Measurements from ENCODE around the gene JARID2. TPM values are rescaled to one million over a fixed set of nuclear protein-coding genes. Genes with fewer than 3 reads are reported as not detected.
"Not testable (repeated sequence)": the region's sequence is repeated elsewhere in the genome, so short reads cannot be mapped to it uniquely, and the experiment has no call there.

Gene JARID2
- total RNA-seq, 2 experiments from 2014 or later = 33.0 to 33.2 TPM

DNA sequence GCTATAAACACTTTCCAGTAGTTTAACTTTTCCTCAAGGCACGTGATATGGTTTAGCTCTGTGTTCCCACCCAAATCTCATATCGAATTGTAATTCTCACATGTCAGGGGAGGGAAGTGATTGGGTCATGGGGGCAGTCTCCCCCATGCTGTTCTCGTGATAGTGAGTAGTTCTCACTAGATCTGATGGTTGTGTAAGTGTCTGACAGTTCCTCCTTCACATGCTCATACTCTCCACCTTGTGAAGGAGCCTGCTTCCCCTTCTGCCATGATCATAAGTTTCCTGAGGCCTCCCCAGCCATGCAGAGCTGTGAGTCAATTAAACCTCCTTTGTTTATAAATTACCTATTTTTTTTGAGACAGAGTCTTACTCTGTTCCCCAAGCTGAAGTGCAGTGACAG lies 289.1 kb downstream of the JARID2 start:
- H3K27ac Mint-ChIP-seq = no peak overlapping the region
- no peaks in the 10 kb centered on the region for H3K27me3 Mint-ChIP-seq (ENCODE audit: low read depth)
- CTCF ChIA-PET = no interaction called here

DNA sequence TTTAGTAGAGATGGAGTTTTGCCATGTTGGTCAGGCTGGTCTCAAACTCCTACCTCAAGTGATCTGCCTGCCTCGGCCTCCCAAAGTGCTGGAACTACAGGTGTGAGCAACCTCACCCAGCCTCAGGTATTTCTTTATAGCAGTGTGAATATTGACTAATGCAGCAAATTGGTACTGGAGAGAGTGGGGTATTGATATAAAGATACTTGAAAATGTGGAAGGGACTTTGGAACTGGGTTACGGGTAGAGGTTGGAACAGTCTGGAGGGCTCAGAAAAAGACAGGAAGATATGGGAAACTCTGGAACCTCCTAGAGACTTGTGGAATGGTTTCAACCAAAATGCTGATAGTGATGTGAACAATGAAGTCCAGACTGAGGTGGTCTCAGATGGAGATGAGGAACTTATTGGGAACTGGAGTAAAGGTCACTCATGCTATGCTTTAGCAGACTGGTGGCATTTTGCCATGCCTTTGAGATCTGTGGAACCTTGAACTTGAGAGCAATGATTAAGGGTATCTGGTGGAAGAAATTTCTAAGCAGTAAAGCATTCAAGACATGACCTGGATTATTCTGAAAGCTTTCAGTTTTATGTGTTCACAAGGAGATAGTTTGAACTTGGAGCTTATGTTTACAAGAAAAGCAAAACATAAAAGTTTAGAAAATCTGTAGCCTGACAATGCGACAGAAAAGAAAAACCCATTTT lies 289.8 kb downstream of the JARID2 start:
- H3K36me3 Mint-ChIP-seq (ENCODE audit: low read depth) = peaks cover 9% of the 10 kb centered on the region
- no peak overlapping the region for H3K4me3 Mint-ChIP-seq
- no peaks in the 10 kb centered on the region for H3K27me3 Mint-ChIP-seq (ENCODE audit: low read depth)
- H3K27ac Mint-ChIP-seq = no peak overlapping the region
- no peaks in the 10 kb centered on the region for H3K4me1 Mint-ChIP-seq (ENCODE audit: low read depth)
- ATAC-seq (no peak), DNase-seq (no peak)
- H3K9me3 Mint-ChIP-seq (ENCODE audit: insufficient read depth) = no peaks in the 10 kb centered on the region
- CTCF ChIA-PET = interaction anchor here (1.1 kb wide), 1 partner anchor 156 kb away, joined by 3 read pairs; no protein-coding TSS in a partner anchor
- POLR2A ChIA-PET = interaction anchor here (0.6 kb wide), 1 partner anchor 122 kb away, joined by 3 read pairs; no protein-coding TSS in a partner anchor

More for the DNA sequence above, 289.1 kb downstream of the JARID2 start:
- no peak for DNase-seq
- peaks cover 12% of the 10 kb centered on the region for H3K36me3 Mint-ChIP-seq (ENCODE audit: low read depth)
- H3K4me3 Mint-ChIP-seq = no peak overlapping the region
- POLR2A ChIA-PET = interaction anchor here (0.6 kb wide), 1 partner anchor 123 kb away, joined by 3 read pairs; no protein-coding TSS in a partner anchor
- no peaks in the 10 kb centered on the region for H3K9me3 Mint-ChIP-seq (ENCODE audit: insufficient read depth)
- ATAC-seq = no peak
- H3K4me1 Mint-ChIP-seq (ENCODE audit: low read depth) = peaks cover 4% of the 10 kb centered on the region

DNA sequence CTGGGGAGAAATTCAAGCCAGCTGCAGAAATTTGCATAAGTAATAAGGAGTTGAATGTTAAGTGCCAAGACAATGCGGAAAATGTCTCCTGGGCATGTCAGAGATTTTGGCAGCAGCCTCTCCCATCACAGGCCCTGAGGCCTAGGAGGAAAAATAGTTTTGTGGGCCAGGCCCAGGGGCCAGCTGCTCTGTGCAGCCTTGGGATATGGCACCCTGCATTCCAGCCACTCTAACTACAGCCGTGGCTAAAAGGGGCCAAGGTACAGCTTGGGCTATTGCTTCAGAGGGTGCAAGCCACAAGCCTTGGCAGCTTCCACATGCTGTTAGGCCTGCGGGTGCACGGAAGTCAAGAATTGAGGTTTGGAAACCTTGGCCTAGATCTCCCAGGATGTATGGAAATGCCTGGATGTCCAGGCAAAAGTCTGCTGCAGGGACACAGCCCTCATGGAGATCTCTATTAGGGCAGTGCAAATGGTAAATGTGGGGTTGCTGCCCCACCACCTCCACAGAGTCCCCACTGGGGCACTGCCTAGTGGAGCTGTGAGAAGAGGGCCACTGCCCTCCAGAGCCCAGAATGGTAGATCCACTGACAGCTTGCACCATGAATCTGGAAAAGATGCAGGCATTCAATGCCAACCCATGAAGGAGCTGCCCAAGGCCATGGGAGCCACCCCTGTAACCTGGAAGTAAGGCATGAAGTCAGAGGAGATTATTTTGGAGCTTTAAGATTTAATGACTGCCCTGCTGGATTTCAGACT lies 290.5 kb downstream of the JARID2 start:
- no peaks in the 10 kb centered on the region for H3K27me3 Mint-ChIP-seq (ENCODE audit: low read depth)
- ATAC-seq (no peak), DNase-seq (no peak)
- H3K27ac Mint-ChIP-seq = no peak overlapping the region
- H3K36me3 Mint-ChIP-seq (ENCODE audit: low read depth) = peaks cover 6% of the 10 kb centered on the region
- CTCF ChIA-PET = interaction anchor here (1.1 kb wide), 1 partner anchor 155 kb away, joined by 3 read pairs; no protein-coding TSS in a partner anchor
- POLR2A ChIA-PET = no interaction called here
- no peak overlapping the region for H3K4me3 Mint-ChIP-seq
- no peaks in the 10 kb centered on the region for H3K9me3 Mint-ChIP-seq (ENCODE audit: insufficient read depth)
- no peaks in the 10 kb centered on the region for H3K4me1 Mint-ChIP-seq (ENCODE audit: low read depth)

DNA sequence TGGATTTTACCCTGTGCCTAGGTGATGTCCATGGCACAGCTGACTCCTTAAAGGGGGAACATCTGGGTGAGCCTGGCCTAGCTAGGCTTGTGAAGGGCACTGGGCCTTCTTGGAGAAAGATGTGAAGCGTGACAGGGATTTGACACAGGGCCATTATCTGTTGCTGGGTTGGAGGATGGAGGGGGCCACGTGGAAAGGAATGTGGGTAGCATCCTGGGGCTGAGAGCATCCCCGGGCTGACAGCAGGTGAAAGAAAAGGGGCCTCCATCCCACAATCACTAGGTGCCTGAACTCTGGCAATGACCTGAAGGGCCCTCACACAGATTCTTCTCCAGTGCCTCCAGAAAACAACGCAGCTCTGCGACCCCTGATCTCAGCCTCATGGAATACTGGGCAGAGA lies 292.2 kb downstream of the JARID2 start:
- H3K36me3 Mint-ChIP-seq (ENCODE audit: low read depth) = no peaks in the 10 kb centered on the region
- CTCF ChIA-PET = no interaction called here
- no peak for DNase-seq
- no peak overlapping the region for H3K27ac Mint-ChIP-seq
- no peak for ATAC-seq
- no peaks in the 10 kb centered on the region for H3K4me1 Mint-ChIP-seq (ENCODE audit: low read depth)
- POLR2A ChIA-PET = no interaction called here
- no peak overlapping the region for H3K4me3 Mint-ChIP-seq
- no peaks in the 10 kb centered on the region for H3K27me3 Mint-ChIP-seq (ENCODE audit: low read depth)
- H3K9me3 Mint-ChIP-seq (ENCODE audit: insufficient read depth) = no peaks in the 10 kb centered on the region

DNA sequence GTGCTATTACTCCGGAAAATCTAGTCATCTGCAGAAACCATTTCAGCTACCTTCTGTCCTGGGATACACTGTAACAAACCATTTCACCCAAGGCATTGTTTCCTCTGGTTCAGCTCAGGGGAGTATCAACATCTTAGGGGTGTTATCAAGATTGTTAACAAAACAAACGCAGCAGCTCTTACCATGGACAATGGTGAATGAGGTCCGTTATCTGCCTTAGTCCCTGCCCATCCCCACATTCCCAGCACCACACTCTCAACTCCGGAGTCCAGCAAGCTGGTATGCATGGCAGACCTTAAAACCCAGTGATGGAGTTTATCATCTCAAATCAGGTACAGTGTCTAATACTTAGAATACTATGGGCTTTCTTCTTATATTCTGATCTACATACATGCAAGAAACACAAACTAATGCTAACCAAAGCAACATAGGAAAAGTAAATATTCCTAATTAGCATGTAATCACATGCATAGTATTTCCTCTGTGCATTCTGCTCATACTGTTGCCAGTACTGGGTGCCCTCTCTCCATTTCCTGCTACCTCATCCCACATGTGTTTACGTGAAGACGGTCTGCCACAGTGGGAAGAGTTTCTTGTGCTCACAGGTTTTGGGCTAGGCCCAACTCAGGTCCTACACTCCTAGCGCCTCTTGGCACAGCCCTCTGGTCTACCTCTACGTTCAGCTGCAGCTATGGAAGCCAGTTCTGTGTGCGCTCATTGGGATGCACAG lies 293.1 kb downstream of the JARID2 start:
- H3K4me3 Mint-ChIP-seq = no peak overlapping the region

DNA sequence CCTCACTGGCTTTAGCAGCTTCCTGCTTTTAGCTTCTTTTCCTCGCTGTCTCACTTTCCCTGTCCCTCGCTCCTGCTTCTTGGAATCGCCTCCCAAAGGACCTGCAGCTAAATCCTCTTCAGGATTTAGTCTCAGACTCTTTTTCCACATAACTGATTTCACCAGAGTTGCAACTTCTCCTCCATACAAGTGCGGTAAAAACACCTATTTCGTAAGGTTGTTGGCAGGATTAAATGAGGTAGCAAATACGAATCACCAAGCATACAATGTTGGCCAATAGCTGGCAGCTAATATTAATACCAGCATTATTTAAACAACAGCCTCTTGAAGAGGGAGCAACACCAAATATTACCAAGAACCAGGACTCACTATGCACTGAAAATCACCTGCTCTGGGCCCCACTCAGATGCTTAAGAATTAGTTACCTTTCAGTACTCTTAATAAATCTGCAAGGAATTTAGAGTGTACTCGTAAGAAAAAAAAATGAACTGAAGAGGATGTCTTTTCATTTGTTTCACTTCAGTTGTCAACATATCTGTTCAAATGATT lies 293.9 kb downstream of the JARID2 start:
- no peak overlapping the region for H3K27ac Mint-ChIP-seq
- H3K27me3 Mint-ChIP-seq (ENCODE audit: low read depth) = no peaks in the 10 kb centered on the region
- ChIA-PET POLR2A (no interaction called here), CTCF (no interaction called here)
- DNase-seq (no peak), ATAC-seq (no peak)
- H3K4me1 Mint-ChIP-seq (ENCODE audit: low read depth) = no peaks in the 10 kb centered on the region
- peaks cover 7% of the 10 kb centered on the region for H3K36me3 Mint-ChIP-seq (ENCODE audit: low read depth)
- H3K4me3 Mint-ChIP-seq = no peak overlapping the region
- H3K9me3 Mint-ChIP-seq (ENCODE audit: insufficient read depth) = peaks cover 11% of the 10 kb centered on the region

More for the DNA sequence above, 293.1 kb downstream of the JARID2 start:
- ChIA-PET POLR2A (no interaction called here), CTCF (no interaction called here)
- H3K4me1 Mint-ChIP-seq (ENCODE audit: low read depth) = no peaks in the 10 kb centered on the region
- H3K9me3 Mint-ChIP-seq (ENCODE audit: insufficient read depth) = peaks cover 7% of the 10 kb centered on the region
- DNase-seq (no peak), ATAC-seq (no peak)
- no peak overlapping the region for H3K27ac Mint-ChIP-seq
- peaks cover 7% of the 10 kb centered on the region for H3K36me3 Mint-ChIP-seq (ENCODE audit: low read depth)
- no peaks in the 10 kb centered on the region for H3K27me3 Mint-ChIP-seq (ENCODE audit: low read depth)

DNA sequence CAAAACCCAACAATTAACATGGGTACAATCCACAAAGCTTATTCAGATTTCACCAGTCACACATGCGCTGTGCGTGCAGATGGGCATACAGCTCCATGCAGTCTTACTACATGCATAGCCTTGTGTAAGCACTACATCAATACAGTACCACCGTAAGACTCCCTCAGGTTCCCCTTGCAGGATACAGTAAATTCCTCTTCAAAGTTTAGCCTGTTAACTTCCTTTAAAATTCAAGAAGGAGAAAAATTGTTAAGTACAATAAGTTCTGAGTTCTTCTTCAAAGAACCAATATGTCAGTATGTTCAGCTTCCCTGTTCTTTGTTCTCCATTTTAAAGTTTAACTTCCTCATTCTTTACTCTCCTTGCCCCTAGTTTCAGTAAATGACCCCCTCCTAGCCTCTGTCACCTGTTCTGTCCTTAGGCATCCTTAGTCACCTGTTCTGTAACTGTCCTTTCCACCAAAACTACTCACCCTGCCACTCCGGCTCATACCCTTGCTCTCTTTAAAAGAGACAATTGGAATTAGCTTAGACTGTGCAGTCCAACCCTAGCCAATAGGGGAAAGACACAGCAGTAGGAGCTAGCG lies 297.6 kb downstream of the JARID2 start:
- H3K27ac Mint-ChIP-seq; H3K4me3 Mint-ChIP-seq; DNase-seq; H3K4me1 Mint-ChIP-seq (ENCODE audit: low read depth); ATAC-seq; H3K36me3 Mint-ChIP-seq (ENCODE audit: low read depth); CTCF ChIA-PET; POLR2A ChIA-PET; H3K27me3 Mint-ChIP-seq (ENCODE audit: low read depth): not testable (repeated sequence)
- peaks cover 15% of the 10 kb centered on the region for H3K9me3 Mint-ChIP-seq (ENCODE audit: insufficient read depth)

DNA sequence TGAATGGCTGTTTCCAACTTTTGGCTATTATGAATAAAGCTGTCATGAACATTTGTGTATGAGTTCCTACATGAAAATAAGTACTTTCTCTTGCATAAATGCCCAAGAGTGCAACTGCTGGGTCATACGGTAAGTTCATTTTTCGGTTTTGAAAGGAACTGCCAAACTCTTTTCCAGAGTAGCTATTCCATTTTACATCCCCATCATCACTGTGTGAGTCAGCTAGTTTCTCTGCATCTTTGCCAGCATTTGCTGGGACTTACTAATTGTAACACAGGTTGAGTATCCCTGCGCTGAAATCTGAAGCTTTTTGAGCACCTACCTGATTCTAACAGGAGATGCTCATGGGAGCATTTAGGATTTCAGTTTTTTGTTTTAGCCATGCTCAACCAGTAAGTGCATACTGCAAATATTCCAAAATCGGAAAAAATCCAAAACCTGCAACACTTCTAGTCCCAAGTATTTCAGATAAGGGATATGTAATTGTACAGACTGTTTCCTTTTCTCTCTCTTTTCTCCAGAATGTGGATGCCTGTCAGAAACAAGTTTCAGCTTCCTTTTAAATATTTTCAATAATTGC lies 298.5 kb downstream of the JARID2 start:
- POLR2A ChIA-PET = no interaction called here
- H3K9me3 Mint-ChIP-seq (ENCODE audit: insufficient read depth) = peaks cover 15% of the 10 kb centered on the region
- CTCF ChIA-PET = no interaction called here
- no peak overlapping the region for H3K4me3 Mint-ChIP-seq
- H3K36me3 Mint-ChIP-seq (ENCODE audit: low read depth) = peaks cover 10% of the 10 kb centered on the region
- H3K27ac Mint-ChIP-seq = no peak overlapping the region
- H3K4me1 Mint-ChIP-seq (ENCODE audit: low read depth) = no peaks in the 10 kb centered on the region
- no peaks in the 10 kb centered on the region for H3K27me3 Mint-ChIP-seq (ENCODE audit: low read depth)
- no peak for DNase-seq
- ATAC-seq = no peak

DNA sequence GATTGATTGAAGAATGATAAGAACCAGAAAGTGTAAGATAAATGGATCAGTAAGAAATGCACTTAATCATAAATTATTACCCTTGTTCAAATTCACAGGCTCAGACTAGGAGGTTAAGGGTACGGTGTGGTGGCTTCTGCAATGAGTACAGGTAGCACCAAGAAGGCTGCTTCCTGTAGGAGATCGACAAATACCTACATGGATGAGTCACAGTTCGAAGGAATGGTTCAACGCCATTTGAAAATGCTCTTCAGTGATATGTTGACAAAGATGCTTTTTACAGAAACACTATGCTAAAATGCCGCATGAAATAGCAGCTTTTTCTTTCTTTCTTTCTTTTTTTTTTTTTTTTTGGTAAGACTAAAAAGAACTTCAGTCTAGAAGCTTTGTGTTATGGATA lies 300.7 kb downstream of the JARID2 start:
- ATAC-seq (no peak), DNase-seq (no peak)
- H3K36me3 Mint-ChIP-seq (ENCODE audit: low read depth) = peaks cover 10% of the 10 kb centered on the region
- no peaks in the 10 kb centered on the region for H3K27me3 Mint-ChIP-seq (ENCODE audit: low read depth)
- H3K4me1 Mint-ChIP-seq (ENCODE audit: low read depth) = no peaks in the 10 kb centered on the region
- peaks cover 15% of the 10 kb centered on the region for H3K9me3 Mint-ChIP-seq (ENCODE audit: insufficient read depth)
- CTCF ChIA-PET = no interaction called here
- POLR2A ChIA-PET = no interaction called here
- no peak overlapping the region for H3K27ac Mint-ChIP-seq
- no peak overlapping the region for H3K4me3 Mint-ChIP-seq

DNA sequence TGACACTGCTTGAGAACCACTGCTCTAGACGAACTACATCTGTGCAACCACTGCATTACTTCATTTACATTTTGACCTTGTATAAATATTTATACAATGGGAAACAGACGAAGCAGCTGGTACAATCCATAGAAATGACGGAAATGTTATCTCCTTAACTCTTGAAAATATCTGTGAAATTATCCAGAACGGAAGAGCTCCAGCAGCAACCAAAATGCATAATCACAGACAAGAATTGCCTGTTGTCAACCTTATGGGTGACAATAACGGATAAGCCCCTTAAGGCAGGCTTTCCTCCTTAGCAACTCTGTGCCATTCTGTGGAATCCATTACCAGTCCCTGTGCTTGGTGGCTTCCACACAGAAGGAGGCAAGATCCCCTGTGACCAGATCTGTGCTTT lies 301.5 kb downstream of the JARID2 start:
- Mint-ChIP-seq H3K4me3 (no peak overlapping the region), H3K4me1 (ENCODE audit: low read depth) (no peaks in the 10 kb centered on the region), H3K9me3 (ENCODE audit: insufficient read depth) (peaks cover 15% of the 10 kb centered on the region), H3K27me3 (ENCODE audit: low read depth) (no peaks in the 10 kb centered on the region), H3K27ac (no peak overlapping the region), H3K36me3 (ENCODE audit: low read depth) (peaks cover 10% of the 10 kb centered on the region)
- ChIA-PET CTCF (no interaction called here), POLR2A (no interaction called here)
- DNase-seq = no peak
- no peak for ATAC-seq

DNA sequence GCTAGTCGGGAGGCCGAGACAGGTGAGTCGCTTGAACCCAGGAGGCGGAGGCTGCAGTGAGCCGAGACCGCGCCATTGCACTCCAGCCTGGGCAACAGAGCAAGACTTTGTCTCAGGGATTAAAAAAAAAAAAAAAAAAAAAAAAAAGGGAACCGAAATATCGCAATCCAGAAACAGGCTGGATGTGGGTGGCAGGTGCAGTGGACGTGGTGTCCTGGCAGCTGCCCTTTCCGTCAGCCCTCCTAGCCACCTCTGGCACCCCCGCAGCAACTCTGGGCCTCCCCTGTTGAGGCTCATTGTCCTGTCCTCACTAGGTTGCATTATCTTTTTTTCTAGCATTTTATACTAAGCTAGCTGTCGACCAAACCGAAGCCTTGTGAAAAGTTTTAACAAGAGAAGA lies 303.5 kb downstream of the JARID2 start:
- H3K4me1 Mint-ChIP-seq (ENCODE audit: low read depth) = no peaks in the 10 kb centered on the region
- DNase-seq (no peak), ATAC-seq (no peak)
- H3K27ac Mint-ChIP-seq = no peak overlapping the region
- CTCF ChIA-PET = no interaction called here
- H3K27me3 Mint-ChIP-seq (ENCODE audit: low read depth) = no peaks in the 10 kb centered on the region
- peaks cover 8% of the 10 kb centered on the region for H3K9me3 Mint-ChIP-seq (ENCODE audit: insufficient read depth)
- POLR2A ChIA-PET = no interaction called here
- H3K4me3 Mint-ChIP-seq = no peak overlapping the region
- H3K36me3 Mint-ChIP-seq (ENCODE audit: low read depth) = peaks cover 3% of the 10 kb centered on the region
